ENCODE results near the gene CORO1C. TPM values are rescaled to one million over a fixed set of nuclear protein-coding genes. Genes with fewer than 3 reads are reported as not detected.
A peak's percentile ranks its signal among the peaks of the same experiment; 100 is the strongest.

Gene CORO1C
- total RNA-seq, 1 experiment from 2014 or later, result 138 TPM

DNA sequence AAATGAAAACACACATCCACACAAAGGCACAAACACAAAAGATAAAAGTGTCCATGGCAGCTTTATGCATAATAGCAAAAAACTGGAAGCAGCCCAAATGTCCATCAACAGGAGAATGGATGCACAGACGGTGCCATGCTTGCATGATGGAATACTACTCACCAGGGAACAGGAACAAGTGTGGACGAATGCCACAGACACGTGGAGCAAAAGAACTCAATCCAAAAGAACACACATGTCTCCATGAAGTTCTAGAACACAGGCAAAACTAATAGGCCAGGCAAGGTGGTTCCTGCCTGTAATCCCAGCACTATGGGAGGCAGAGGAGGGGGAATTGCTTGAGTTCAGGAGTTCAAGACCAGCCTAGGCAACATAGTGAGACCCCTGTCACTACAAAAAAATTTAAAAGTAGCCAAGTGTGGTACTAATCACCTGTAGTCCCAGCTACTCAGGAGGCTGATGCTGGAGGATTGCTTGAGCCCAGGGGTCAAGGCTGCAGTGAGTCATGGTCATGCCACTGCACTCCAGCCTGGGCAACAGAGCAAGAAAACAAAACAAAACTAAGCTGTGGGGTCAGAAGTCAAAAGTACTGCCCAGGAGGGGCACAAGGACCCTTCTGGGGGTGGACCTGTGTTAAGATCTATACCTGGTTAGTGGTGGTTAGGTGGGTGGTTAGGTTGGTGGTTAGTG is 126.2 kb downstream of the CORO1C start:
- no peak overlapping the region for H3K9ac ChIP-seq (ENCODE audit: low read length)
- intact Hi-C loops (cut with micrococcal nuclease), result no loop called here
- H3K79me2 ChIP-seq (ENCODE audit: insufficient read depth, low read length), result no peaks in the 10 kb centered on the region
- BruUV-seq (replicated peaks), result no TSS peak
- no peak overlapping the region for H3K27ac ChIP-seq (ENCODE audit: low read depth, low read length)
- POLR2A ChIA-PET, result no interaction called here
- no peaks in the 10 kb centered on the region for H3K9me2 ChIP-seq (ENCODE audit: insufficient read depth)
- CTCF ChIA-PET, result no interaction called here
- no peak overlapping the region for H3K4me2 ChIP-seq (ENCODE audit: low read length)
- no peaks in the 10 kb centered on the region for H3K9me3 ChIP-seq (ENCODE audit: control insufficient read depth in 1 of 2, insufficient read depth in 1 of 2, low read depth in 1 of 2, low read length in 2 of 2)
- DNase-seq (ENCODE audit: low read depth, low spot score), result no peak
- H3K4me3 ChIP-seq (replicated peaks in 1 of 2; ENCODE audit: low read depth in 1 of 2, low read length in 2 of 2), result no peak overlapping the region
- H3K36me3 ChIP-seq (ENCODE audit: control insufficient read depth in 1 of 2, insufficient read depth in 2 of 2, low read length in 2 of 2), result no peaks in the 10 kb centered on the region
- no peak overlapping the region for H2AFZ ChIP-seq (ENCODE audit: low read depth, low read length, poor library complexity, severe bottlenecking)
- H3K27me3 ChIP-seq (ENCODE audit: insufficient read depth, low read length), result no peaks in the 10 kb centered on the region
- RAD21 ChIA-PET (ENCODE audit: low non-redundant PET in 1 of 2, low total read pairs in 2 of 2, uncharacterized antibody in 2 of 2, unreplicated experiment in 2 of 2), result no interaction called here
- ATAC-seq, result peak; percentile 40; the same call in 1 of the 2 replicates
- H3K4me1 ChIP-seq (ENCODE audit: control insufficient read depth in 1 of 2, insufficient read depth in 2 of 2, low read length in 2 of 2), result peaks cover 0 to 7% of the 10 kb centered on the region in 2 experiments; a peak in 1 of 4 replicates
- no peaks in the 10 kb centered on the region for H4K20me1 ChIP-seq (ENCODE audit: insufficient read depth)
- no peak for TF ChIP-seq FOSL1 (IDR thresholded peaks at IDR 0.05; ENCODE audit: low read depth)
- no peak for TF ChIP-seq SP1 (IDR thresholded peaks at IDR 0.05; ENCODE audit: low read depth)
- TF ChIP-seq, protein P1, sequence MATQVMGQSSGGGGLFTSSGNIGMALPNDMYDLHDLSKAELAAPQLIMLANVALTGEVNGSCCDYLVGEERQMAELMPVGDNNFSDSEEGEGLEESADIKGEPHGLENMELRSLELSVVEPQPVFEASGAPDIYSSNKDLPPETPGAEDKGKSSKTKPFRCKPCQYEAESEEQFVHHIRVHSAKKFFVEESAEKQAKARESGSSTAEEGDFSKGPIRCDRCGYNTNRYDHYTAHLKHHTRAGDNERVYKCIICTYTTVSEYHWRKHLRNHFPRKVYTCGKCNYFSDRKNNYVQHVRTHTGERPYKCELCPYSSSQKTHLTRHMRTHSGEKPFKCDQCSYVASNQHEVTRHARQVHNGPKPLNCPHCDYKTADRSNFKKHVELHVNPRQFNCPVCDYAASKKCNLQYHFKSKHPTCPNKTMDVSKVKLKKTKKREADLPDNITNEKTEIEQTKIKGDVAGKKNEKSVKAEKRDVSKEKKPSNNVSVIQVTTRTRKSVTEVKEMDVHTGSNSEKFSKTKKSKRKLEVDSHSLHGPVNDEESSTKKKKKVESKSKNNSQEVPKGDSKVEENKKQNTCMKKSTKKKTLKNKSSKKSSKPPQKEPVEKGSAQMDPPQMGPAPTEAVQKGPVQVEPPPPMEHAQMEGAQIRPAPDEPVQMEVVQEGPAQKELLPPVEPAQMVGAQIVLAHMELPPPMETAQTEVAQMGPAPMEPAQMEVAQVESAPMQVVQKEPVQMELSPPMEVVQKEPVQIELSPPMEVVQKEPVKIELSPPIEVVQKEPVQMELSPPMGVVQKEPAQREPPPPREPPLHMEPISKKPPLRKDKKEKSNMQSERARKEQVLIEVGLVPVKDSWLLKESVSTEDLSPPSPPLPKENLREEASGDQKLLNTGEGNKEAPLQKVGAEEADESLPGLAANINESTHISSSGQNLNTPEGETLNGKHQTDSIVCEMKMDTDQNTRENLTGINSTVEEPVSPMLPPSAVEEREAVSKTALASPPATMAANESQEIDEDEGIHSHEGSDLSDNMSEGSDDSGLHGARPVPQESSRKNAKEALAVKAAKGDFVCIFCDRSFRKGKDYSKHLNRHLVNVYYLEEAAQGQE (IDR thresholded peaks at IDR 0.05; ENCODE audit: low read depth), result no peak
- no peak for TF ChIP-seq ZFX (IDR thresholded peaks at IDR 0.05)
- TF ChIP-seq CBX3 (IDR thresholded peaks at IDR 0.05; ENCODE audit: low read depth), result no peak
- TF ChIP-seq POLR2A (IDR thresholded peaks at IDR 0.05; ENCODE audit: borderline replicate concordance, extremely low read depth, insufficient read depth, insufficient read length), result no peak
- no peak for TF ChIP-seq SIN3A (IDR thresholded peaks at IDR 0.05; ENCODE audit: low read depth)
- TF ChIP-seq JUND (IDR thresholded peaks at IDR 0.05), result no peak
- TF ChIP-seq, protein P2, sequence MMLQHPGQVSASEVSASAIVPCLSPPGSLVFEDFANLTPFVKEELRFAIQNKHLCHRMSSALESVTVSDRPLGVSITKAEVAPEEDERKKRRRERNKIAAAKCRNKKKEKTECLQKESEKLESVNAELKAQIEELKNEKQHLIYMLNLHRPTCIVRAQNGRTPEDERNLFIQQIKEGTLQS (IDR thresholded peaks at IDR 0.05), result no peak
- no peak for TF ChIP-seq RAD21 (IDR thresholded peaks at IDR 0.05; ENCODE audit: low read depth)
- TF ChIP-seq, protein P3, sequence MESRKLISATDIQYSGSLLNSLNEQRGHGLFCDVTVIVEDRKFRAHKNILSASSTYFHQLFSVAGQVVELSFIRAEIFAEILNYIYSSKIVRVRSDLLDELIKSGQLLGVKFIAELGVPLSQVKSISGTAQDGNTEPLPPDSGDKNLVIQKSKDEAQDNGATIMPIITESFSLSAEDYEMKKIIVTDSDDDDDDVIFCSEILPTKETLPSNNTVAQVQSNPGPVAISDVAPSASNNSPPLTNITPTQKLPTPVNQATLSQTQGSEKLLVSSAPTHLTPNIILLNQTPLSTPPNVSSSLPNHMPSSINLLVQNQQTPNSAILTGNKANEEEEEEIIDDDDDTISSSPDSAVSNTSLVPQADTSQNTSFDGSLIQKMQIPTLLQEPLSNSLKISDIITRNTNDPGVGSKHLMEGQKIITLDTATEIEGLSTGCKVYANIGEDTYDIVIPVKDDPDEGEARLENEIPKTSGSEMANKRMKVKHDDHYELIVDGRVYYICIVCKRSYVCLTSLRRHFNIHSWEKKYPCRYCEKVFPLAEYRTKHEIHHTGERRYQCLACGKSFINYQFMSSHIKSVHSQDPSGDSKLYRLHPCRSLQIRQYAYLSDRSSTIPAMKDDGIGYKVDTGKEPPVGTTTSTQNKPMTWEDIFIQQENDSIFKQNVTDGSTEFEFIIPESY (IDR thresholded peaks at IDR 0.05; ENCODE audit: extremely low read depth, insufficient replicate concordance, low read length), result no peak
- no peak for TF ChIP-seq EZH2phosphoT487 (IDR thresholded peaks at IDR 0.05; ENCODE audit: borderline replicate concordance)

Measured in HCT116 (cell line).